Glomerular visceral epithelial cell (primary cell): Measurements from ENCODE around the gene MRE11.

Experiments
- DNase-seq: peaks from one replicate; pipeline ENCODE4 v3.0.0-alpha.2; 2016; ENCODE audit errors: extremely low spot score

The MRE11 gene

GRCh38 chr11:94493281-94494125 is at the start of gene MRE11, which contains the start of gene ANKRD49:
TSS of gene MRE11 (minus strand) at chr11:94493844. CDS start at chr11:94492801, 1,043 bp downstream.
TSS of gene ANKRD49 (plus strand) at chr11:94493984. CDS start at chr11:94496694, 2,710 bp downstream.
- DNase-seq = peak; percentile 97

DNA sequence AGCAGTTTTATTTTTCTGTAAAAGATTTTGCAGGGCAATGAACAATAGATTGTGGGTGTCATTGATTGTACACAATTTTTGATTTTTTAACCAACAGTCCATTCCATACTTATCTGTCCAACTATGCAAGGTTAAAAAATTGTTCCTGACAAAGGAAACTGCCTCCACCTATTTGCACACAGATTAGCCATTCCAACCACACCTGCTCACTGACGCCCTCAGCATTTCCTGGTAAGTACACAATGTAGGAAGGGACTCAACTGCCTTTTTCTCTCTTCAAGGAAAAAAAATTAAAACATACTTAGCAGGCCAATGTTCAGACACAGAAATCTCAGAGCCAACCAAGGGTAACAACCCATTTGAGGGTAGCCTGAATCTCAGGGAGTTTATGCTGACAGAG is 45.8 kb upstream of the MRE11 start:
- no peak for DNase-seq

- DNase-seq = peak; percentile 36
Observed at GRCh38 chr11:94537031-94537600, 43.5 kb upstream of the MRE11 start.

- DNase-seq = no peak
Observed at GRCh38 chr11:94536386-94536785, 42.7 kb upstream of the MRE11 start.

DNA sequence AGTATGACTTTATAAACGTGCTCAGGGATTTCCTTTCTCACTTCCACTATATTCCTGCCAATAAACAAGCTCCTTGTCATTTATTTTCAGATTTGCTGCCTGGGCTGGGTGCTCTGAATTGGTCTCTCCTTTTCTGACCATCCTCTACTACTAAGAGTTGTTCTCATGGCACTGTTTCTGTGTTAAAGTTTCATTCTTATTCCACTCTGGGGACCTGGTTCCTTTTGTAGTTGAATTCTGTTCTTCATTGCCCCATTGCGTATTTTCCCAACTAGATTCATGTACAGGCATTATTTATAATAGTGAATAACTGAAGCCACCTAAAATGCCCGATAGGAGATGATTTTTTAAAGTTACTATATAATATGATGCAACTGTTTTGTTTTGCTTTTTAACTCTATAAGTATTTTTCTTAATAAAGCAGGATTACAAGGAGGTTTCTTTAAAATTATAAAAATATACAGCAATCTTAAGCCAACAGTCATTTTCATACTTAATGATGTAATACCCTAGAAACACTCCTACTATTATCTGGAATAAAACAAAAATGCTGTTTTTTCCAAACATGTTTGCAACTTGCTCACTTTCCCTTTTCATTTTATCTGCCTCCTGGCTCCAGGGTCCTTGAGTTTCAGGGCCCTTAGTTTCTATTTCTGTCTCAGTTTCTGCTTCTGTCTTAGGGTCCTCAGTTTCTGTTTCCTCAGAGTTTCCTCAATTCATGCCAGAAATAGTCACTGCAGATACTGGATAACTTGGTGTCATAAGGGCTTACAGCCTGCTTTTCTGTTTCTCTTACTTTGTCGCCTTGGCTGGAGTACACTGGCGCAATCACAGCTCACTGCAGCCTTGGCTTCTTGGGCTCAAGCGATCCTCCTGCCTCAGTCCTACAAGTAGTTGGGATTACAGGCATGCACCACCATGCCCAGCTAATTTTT is 40.3 kb upstream of the MRE11 start:
- DNase-seq = no peak

- no peak for DNase-seq
Observed at GRCh38 chr11:94533206-94533605, 39.6 kb upstream of the MRE11 start.

DNA sequence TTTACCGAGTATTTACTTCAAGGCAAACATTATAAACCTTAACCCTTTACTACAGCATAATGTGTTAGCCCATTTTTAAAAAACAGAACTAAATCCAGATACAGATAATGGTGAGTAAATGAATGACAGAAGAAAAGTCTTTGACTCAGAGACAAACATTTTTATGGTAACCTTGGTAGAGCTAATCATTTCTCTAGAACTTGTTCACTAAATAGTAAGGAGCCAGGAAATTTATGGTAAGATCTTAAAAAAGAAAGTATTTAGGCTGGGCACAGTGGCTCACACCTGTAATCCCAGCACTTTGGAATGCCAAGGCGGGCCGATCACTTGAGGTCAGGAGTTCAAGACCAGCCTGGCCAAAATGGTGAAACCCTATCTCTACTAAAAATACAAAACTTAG is 38.6 kb upstream of the MRE11 start:
- DNase-seq = no peak

GRCh38 chr11:94528551-94528950 is 34.9 kb upstream of the MRE11 start:
- DNase-seq = no peak

DNA sequence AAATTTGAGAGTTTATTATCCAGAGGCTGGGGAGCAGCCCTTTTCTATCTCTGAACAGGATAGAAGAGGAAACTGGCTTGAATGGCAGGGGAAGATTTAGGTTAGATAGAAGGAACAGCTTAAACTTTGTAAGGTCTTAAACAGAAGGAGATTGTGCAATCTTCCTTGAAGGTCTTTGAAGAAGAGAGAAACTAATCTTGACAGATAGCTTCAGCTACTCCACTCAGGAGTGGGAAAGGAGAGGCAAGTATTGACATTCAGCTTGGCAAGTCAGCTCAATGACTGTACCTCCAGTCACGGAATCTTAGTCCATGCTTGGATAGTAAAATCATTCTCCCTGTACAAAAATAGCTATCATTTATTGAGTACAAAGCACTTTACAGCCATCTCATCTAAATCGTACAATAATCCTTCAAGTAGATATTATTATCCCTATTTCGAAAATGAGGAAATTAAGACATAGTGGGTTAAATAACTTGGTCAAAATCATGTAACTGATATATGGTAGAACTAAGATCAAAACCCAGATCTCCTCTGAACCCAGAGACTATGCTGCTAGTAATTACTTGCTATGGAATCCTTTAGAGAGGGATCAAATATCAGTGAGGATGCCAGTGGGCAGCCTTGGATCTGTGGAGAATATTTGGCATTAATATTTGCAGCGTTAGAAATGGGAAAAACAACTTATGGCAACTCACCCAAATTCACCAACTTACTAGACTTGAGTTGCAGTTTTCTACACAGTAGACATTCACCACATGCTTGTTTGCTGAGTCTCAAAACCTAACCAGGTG is 33.2 kb upstream of the MRE11 start:
- DNase-seq = no peak

DNA sequence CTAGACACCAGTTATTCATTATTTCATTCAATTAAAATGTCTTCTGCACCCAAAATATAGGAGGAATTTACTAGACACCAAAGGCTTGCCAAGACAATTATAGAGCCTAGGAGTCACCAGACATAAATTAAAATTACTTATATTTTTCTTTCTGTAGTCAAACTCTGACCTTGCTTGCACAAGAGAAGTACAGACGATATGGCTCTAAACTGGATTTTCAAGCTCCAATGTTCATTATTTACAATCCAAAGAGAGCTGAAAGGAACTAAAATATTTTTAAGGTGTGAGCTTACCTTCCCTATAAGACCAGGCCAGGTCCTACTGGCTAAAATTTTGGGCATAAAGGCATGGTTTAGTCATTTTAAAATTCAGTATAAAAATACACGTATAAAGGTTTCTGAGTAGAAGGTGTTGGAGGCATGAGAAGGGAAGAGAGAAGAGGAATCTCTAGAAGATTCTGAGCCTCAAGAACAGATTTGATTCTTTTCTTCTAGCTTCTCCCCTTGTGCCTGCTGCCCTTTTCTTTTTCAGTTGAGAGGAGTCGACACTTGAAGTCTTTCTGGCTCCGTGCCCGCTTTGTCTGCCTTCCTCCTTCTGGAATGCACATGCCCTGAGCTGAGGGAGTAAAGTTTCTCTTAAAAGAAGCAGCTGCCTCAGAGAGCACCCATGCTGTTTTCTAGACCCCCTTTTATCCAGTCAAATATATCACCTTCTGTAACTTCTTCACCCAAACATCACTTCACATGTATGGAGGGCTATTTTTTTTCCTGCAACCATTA is 32.1 kb upstream of the MRE11 start:
- DNase-seq = peak; percentile 53

- DNase-seq = no peak
Observed at GRCh38 chr11:94524341-94524740, 30.7 kb upstream of the MRE11 start.

DNA sequence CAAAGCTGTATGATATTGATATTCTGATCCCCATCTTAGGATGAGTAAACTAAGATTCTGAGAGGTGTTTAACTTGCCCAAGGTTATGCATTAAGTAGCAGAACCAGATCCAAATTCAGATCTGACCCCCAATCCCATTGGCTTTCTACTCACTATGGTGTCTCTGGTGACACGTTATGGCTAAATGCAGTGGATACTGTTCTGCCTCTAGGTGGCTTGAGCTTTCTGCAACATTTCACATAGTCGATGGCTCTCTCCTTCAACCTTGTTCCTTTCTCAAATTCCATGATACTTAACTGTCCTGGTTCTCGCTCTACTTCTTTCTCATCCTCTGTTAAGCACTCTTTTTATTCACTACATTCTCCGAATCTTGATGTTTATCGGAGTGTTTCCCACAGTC is 28.0 kb upstream of the MRE11 start:
- DNase-seq = no peak

DNA sequence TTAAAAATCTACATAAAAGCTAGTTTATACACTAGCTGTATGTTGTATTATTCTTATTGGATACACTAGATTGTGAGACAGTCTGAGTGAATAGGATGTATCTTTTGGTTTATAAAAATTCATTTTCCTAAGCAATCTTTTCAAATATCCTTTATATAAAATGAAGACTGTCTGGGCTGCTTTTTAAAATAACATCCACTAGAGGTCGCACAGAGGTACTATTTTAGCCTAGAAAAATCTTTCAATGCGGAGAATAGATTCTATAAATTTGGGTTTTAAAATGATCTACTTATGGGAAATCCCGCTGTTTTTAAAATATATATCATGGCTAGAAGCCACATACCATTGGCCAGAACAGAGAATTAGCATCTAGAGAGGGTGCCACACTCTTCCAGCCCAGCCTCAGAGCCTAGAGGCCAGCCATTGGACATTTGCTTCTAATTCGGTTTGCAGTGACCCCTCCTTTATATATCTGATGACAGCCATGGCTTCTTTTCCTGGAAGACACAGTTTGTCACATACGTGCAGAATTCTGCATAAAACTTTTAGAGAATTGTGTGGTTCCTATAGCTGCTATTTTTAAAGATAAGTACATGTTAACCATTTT is 25.9 kb upstream of the MRE11 start:
- peak; percentile 25 for DNase-seq

DNA sequence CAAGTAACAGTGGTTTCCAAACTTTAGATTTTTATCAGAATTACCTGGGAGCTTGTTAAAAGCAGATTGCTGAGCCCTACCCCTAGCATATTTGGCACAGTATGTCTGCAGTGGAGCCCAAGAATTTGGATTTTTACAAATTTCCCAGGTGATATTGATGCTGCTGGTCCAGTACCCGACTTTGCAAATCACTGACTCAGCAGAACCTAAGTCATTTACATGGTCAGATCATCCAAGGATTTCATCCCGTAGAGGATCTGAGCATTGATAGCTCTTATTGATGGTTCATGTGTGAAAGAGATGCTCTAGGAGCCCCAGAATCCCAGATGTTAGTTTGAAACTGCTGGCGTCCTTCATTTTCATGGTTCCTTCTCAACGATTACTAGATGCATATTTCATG is 24.7 kb upstream of the MRE11 start:
- no peak for DNase-seq

GRCh38 chr11:94516725-94517124 is 23.1 kb upstream of the MRE11 start:
- no peak for DNase-seq

DNA sequence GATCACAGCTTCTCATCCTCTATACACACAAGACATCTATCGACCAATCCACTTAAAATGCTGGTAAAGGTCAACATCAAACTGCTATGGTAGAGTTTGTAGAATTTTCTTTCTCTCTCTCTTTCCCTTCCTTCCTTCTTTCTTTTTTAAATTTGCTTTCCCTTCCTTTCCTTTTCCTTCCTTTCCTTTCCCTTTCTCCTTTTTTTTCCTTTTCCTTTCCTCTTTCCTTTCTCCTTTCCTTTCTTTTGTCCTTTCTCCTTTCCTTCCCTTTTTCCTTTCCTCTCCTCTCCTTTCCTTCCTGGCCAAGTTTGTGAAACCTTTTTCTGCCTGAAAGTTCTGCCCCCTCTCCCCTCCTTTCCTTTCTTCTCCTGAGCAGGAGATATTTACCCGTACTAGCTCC is 21.8 kb upstream of the MRE11 start:
- no peak for DNase-seq

DNA sequence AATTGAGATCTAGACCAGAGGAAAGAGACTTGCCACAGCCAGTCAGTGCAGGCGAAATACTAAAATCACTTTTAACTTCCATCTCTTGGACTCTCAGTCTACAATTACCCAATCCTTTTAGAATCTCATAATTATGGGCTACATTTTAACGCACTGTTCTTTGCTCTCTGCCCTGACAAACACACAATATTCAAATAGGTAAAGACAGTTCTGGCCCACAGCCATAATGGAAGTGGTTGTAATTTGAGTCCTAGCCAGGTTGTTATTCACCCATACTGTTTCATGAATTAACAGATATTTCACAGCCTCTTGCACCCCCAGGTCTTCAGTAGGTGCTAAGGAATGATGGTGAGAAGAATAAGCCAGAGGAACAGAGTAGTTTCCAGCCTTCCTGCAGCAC is 19.4 kb upstream of the MRE11 start:
- peak; percentile 18 for DNase-seq

DNA sequence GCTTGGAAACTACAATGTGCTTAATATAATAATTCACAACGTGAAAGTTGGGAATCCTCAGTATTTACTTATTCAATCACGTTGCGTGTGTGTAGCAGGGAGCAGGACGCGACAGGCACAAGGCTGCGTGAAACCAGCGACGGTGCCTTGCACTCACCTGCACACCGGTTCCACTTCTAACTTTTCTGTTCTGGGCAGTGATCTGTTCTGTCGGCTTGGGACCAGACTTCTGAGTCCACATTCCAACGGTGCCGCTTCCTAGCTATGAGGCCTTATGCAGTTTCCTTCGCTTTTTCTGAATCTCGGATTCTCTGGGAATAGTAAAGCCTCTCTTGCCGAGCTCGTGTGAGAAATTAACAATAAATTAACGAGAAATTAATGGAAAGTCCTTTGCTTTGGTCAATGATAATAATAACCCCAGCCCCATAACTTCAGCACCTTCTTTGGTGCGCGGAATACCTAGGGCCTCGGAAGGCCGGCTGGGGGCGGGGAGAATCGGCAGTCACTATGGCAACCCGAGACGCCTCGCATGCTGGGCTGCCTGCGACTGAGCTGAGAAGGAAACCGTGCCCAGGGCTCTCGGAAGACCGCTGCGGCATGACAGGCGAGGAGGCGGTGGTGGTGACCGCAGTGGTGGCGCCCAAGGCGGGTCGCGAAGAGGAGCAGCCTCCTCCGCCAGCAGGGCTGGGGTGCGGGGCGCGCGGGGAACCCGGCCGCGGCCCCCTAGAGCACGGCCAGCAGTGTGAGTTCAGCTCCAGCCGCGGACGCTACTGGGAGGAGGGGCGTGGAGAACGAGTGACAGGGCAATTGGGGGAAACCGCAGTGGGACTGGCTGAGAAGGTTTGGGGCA is 18.5 kb upstream of the MRE11 start, which contains the start of gene C11orf97:
TSS of gene C11orf97 (plus strand) at position 530 of the 850 bp plus-strand sequence. CDS start at position 598, 68 bp downstream.
- peak; percentile 36 for DNase-seq

DNA sequence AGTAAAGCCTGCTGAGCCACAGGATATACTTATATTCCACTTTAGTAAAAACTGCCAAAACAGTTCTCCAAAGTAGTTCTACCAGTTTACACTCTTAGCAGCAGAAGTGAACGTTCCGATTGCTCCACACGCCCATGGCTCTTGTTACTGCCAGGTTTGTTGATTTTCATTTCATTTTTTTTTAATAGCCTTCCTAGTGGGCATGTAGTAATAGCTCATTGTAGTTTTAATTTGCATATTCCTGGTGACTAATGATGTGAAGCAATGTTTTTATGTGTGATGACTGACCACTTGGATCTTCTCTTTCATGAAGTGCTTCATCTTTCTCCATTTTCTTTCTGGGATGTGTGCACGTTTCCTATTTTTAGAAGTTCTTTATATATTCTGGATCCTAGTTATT is 13.8 kb upstream of the MRE11 start:
- no peak for DNase-seq
